ENCODE results near the gene RUBCNL.

The RUBCNL gene

GRCh38 chr13:46297361-46297811 lies 89.7 kb downstream of the RUBCNL start:
- no peak for DNase-seq

- DNase-seq = no peak
Measured at GRCh38 chr13:46296921-46297320, 90.1 kb downstream of the RUBCNL start.

GRCh38 chr13:46296115-46296822 lies 90.8 kb downstream of the RUBCNL start:
- DNase-seq = no peak

- DNase-seq = peak; percentile 53
Measured at GRCh38 chr13:46295491-46296114, 91.4 kb downstream of the RUBCNL start.

GRCh38 chr13:46293436-46293835 lies 93.6 kb downstream of the RUBCNL start:
- no peak for DNase-seq

Data from activated CD8-positive, alpha-beta memory T cell treated with anti-CD3 and anti-CD28 coated beads, Interleukin-2, amount 50 U/mL, for 4 hours (primary cell).